Measurements from ENCODE around the gene PPP2R2B.
"Not testable (repeated sequence)": the region's sequence is repeated elsewhere in the genome, so short reads cannot be mapped to it uniquely, and the experiment has no call there.

Gene PPP2R2B

GRCh38 chr5:146589028-146589345, 289.6 kb downstream of the PPP2R2B start:
- DNase-seq: no peak

DNA sequence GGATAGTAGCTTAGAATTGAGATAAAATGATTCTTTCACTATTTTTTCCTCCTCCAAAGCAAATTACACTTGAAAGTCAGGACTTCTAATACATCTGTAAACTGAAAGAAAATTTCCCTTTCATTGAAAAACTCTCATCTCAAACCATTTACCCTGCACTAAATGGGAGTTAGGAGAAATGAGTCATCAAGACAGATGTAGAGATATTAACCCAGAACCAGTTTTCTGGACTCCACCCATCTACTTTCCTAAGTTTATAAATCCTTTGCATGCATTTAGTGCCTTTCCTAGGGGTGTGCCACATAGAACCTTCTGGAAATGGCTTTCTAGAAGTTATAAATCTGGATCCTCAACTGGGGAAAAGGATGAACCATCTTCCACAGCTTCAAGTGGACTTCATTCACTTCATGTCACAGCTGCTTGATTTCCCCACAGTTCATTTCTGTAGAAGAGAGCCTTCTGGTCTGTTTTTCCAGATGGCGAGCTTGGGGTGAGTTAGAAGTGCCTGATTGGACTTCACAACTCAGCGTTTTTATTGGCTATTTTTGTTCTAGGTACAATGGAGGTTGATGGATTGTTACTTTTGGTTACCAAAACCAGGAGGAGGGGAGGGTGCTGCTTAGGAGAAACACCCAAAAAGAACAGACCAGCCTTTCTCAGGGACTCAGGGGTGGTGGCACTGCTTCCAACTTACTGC, 290.1 kb downstream of the PPP2R2B start:
- no peak for DNase-seq

DNA sequence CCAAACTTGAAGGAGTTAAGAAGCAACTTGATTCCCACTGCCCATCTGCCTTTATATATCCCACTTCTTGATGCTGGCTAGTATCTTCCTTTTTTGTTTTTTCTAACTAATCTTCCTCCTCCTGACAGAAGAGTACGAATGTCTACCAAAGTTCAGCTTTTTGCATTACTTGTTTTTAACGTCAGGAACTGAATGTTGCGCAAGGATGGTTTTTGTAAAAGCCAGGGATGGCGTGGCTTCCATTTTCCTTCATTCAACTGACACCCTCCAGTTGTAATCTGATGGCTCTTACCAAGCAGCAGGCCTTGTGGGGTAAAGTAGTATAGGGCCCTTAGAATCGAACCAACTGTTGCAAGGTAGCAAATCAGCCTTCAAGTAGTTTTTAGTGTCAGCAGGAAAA, 291.8 kb downstream of the PPP2R2B start:
- DNase-seq: no peak

DNA sequence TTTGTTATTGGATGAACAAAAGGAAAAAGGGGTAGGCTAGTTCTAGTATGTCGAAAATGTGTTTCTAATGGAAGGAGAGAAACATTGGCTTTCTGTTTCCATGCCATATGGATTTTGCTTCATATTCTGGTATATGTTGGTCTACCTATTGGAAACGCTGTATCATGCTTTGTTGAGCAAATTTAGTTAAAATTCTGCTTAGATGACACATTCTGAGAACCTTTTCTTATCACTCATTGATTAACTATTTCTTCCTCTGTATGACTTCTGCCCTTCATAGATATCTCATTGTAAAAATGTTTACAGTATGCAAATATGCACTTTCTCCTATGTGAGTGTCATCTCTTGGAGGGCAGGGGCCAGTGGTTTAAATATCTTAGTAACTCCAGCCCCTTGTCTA, 293.8 kb downstream of the PPP2R2B start:
- no peak for DNase-seq

DNA sequence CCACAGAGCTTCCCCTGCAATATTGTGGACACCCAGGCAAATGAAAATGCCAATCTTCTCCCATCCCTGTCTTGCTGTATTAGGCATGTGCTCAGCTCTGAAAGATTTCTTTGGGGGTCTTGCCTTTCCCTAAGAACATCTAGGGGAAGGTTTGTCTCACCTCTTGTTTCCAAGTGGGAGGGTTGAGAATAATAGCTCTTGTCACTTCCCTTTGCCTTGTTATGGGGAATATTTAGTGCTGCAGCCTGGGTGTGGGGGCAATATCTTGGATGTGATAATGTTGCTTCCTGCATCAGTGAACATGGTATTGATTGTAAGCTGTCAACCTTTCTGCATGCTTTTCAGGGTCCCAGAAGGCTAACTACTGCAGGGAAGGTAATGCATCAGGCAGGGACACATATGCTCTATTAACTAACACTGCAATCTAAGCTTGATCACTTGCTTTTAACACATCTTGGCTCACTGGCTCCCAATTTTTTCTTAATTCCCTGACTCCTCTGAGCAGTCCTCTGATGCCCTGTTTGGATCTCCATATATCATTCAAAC, 296.4 kb downstream of the PPP2R2B start:
- no peak for DNase-seq

- DNase-seq: no peak
Observed at GRCh38 chr5:146580237-146580636, 298.3 kb downstream of the PPP2R2B start.

DNA sequence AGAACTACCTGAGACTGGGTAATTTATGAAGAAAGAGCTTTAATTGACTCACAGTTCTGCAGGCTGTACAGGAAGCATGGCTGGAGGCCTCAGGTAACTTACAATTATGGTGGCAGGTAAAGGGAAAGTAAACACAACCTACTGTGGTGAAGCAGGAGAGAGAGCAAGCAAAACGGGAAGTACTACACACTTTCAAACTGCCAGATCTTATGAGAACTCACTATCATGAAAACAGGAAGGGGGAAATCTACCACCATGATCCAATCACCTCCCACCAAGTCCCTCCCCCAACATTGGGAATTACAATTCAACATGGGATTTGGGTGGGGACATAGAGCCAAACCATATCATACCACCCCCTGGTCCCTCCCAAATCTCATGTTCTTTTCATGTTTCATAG, 303.8 kb downstream of the PPP2R2B start:
- DNase-seq: no peak

DNA sequence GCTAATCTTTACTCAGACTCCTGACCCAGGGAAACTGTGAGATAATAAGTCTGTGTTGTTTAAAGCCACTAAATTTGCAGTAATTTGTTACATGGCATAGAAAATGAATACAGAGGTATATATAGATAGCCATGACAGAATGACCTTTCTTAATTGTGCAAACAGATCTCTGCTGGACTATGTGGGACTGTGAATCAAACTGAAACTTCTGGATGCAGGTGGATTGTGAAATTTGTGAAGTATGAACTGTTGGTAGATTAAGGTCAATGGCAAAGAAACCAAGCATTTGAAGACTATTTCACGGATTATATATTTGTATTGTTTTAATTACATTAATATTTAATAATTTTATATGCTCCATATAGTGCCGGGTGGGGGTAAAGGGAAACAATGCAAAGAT, 310.4 kb downstream of the PPP2R2B start:
- no peak for DNase-seq

DNA sequence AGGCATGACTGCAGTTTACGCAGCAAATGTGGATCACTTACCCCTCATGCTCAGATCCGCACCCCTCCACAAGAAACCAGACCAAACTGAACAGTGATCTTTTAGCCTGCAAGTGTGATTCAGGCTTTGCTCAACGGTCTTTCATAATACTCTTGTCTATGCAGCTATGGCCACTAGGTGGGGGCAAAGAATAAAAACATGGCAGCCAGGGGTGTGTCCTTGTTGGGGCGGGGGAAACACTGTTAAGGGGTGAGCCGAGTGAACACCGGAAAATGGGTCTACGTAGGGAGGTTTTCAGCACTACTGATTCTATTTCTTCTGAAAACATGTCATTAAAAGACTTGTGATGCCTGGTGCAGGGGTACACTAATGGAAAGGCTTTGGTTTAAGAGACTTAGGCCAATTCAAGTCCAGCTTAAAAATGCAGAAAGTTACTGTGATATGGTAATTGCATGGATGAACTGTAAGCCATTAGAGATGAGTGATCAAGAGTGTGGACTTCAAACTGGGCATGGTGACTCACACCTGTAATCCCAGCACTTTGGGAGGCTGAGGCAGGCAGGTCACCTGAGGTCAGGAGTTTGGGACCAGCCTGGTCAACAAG, 312.7 kb downstream of the PPP2R2B start:
- peak; percentile 15 for DNase-seq

- DNase-seq: no peak
Observed at GRCh38 chr5:146564007-146564762, 314.4 kb downstream of the PPP2R2B start.

GRCh38 chr5:146562461-146562860, 316.1 kb downstream of the PPP2R2B start:
- DNase-seq: no peak

- DNase-seq: no peak
Observed at GRCh38 chr5:146561711-146562110, 316.8 kb downstream of the PPP2R2B start.

GRCh38 chr5:146560205-146560812, 318.2 kb downstream of the PPP2R2B start:
- DNase-seq: no peak

GRCh38 chr5:146556884-146557283, 321.7 kb downstream of the PPP2R2B start:
- not testable (repeated sequence) for DNase-seq

- no peak for DNase-seq
Observed at GRCh38 chr5:146553446-146553845, 325.1 kb downstream of the PPP2R2B start.

DNA sequence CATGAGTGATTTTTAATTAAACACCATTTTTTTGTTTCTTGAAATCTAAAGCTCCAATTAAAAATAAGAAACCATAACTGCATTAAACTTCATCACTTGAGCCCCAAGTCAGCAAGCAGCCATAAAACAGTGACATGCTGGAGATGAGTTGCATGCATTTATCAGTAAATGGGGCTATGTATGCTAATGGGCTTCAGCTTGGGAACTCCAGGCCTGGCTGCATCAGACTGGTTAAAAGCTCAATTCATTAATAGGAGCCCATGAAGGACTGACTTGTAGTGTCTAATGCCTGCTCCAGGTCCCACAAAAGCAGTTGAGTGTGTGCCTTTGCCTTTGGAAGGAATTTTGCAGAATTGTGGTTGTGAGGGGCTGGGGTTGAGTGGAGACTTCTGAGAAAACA, 328.9 kb downstream of the PPP2R2B start:
- no peak for DNase-seq

DNA sequence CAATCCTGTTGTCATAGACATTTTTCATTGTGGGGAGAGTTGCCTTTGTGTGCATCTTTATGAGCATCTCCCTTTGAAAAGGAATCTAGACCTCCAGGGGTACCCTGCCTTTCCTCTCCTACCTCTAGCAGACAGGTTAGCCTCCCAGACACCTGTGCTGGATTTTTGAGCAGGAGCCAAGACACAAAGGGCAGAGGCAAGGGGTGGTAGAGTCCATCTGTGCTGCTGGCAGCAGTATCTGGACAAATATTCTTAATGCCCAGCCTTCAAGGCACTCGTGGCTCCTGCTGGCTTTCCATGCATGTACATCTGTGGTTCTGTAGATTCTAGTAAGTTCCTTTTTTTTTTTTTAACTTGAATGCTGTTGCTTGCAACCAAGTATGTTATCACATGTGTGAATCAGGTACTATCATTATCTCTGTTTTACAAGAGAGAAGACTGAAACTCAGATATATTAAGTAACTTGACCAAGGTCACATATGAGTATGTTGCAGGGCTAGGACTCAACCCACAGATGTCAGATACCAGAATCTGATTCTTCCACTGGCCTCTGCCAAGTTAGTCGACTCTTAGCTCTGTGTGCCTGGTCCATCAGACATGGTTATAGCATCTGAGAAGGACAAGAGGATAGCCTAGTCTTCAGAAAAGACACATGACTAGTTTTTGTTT, 329.6 kb downstream of the PPP2R2B start:
- no peak for DNase-seq

DNA sequence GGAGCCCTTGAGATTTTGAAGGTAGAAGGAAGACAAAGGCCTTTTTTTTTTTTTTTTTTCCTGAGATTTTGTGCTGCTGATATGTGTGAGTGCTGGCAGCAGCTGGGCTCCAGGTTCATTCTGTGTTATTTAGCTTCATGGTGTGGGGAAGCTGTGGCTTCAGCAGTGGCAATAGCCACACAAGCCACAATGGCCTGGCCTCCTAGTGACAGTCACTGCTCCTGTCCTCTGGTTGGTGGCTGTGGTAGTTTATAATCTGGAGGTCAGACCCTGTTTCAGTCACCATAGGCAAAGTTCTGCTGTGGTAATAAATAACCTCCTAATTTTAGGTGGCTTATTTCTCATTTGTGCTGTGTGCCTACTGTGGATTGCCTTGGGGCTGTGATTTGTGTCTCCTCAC, 334.3 kb downstream of the PPP2R2B start:
- DNase-seq: no peak

GRCh38 chr5:146541958-146542849, 336.4 kb downstream of the PPP2R2B start:
- DNase-seq: peak; percentile 43

DNA sequence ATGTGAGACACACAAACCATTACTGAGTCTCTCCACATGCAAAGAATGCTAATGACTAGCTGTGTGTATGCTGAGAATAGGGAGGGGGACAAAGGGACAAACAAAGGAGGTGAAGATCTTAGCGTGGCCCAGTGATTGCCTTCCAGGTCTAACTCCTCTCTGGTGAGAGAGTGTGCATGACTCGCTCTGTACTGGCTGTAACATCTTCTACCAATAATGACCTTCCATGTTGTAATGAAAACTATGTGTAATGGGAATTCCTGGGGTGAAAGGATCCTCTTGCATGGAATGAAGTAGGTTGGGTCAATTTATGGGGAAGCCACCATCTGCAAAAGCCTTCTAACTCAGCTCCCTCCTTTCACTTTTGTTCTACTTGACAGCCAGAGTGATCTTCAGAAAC, 338.1 kb downstream of the PPP2R2B start:
- DNase-seq: no peak

GRCh38 chr5:146539973-146540372, 338.6 kb downstream of the PPP2R2B start:
- no peak for DNase-seq

DNA sequence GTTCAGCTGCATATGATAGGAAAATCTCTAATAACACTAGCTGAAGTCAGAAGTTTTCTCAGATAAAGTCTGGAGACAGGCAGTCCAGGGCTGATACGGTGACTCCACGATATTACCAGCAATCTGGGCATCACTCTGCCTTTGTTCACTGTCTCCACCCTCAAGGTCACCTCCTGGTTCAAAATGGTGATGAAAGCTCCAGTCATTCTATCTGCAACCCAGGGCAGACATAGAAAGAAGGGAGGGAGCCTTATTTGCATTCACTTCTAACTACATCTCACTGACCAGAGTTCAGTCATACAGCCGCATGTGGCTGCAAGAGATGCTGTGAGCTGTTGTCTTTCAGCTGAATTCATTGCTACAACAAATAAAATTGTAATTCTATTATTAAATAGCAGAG, 340.1 kb downstream of the PPP2R2B start:
- DNase-seq: no peak
